Activated CD4-positive, alpha-beta T cell treated with anti-CD3 and anti-CD28 coated beads, Interleukin-2, Interleukin-4, amounts not matched to agents 100 ng/mL and 50 ng/mL, durations not matched to agents 16 hours and 8 hours (primary cell): ENCODE measurements around the gene GRIA1.

ENCODE experiments used
- DNase-seq: peaks from one replicate; pipeline ENCODE4 v3.0.0-alpha.2; 2020; ENCODE audit warnings: low spot score

Gene GRIA1

GRCh38 chr5:153490118-153491037 is at the start of gene GRIA1:
Gene GRIA1, plus strand, starts transcription at chr5:153490670.
- DNase-seq, result no peak

GRCh38 chr5:153445875-153446579 is 44.4 kb upstream of the GRIA1 start:
- DNase-seq, result no peak

GRCh38 chr5:153447534-153447933 is 42.9 kb upstream of the GRIA1 start:
- DNase-seq, result no peak

GRCh38 chr5:153456354-153456753 is 34.1 kb upstream of the GRIA1 start:
- DNase-seq, result no peak

- DNase-seq, result no peak
Observed at GRCh38 chr5:153456993-153457392, 33.5 kb upstream of the GRIA1 start.

GRCh38 chr5:153458268-153458667 is 32.2 kb upstream of the GRIA1 start:
- DNase-seq, result no peak

GRCh38 chr5:153459051-153459743 is 31.3 kb upstream of the GRIA1 start:
- DNase-seq, result no peak

- DNase-seq, result no peak
Observed at GRCh38 chr5:153460421-153460820, 30.0 kb upstream of the GRIA1 start.

GRCh38 chr5:153461341-153461740 is 29.1 kb upstream of the GRIA1 start:
- no peak for DNase-seq

- DNase-seq, result no peak
Observed at GRCh38 chr5:153463806-153464205, 26.7 kb upstream of the GRIA1 start.

- DNase-seq, result no peak
Observed at GRCh38 chr5:153467546-153467945, 22.9 kb upstream of the GRIA1 start.

- DNase-seq, result no peak
Observed at GRCh38 chr5:153469423-153469822, 21.0 kb upstream of the GRIA1 start.

- no peak for DNase-seq
Observed at GRCh38 chr5:153470736-153471135, 19.7 kb upstream of the GRIA1 start.

GRCh38 chr5:153476767-153477166 is 13.7 kb upstream of the GRIA1 start:
- no peak for DNase-seq

GRCh38 chr5:153480401-153480800 is 10.1 kb upstream of the GRIA1 start:
- DNase-seq, result no peak

GRCh38 chr5:153483482-153483881 is 7.0 kb upstream of the GRIA1 start:
- DNase-seq, result no peak

- DNase-seq, result no peak
Observed at GRCh38 chr5:153485641-153486040, 4.8 kb upstream of the GRIA1 start.

- no peak for DNase-seq
Observed at GRCh38 chr5:153486771-153487170, 3.7 kb upstream of the GRIA1 start.

- no peak for DNase-seq
Observed at GRCh38 chr5:153489611-153490010, 859 bp upstream of the GRIA1 start.

GRCh38 chr5:153491038-153491744 is 721 bp downstream of the GRIA1 start:
- no peak for DNase-seq

- no peak for DNase-seq
Observed at GRCh38 chr5:153491856-153492255, 1.4 kb downstream of the GRIA1 start.

GRCh38 chr5:153496835-153497234 is 6.4 kb downstream of the GRIA1 start:
- peak; percentile 1 for DNase-seq
